PFSK-1 (cell line): ENCODE results near the gene VENTX.

Source experiments
- FOXP2 ChIP-seq: optimal IDR thresholded peaks from 2 replicates; pipeline ENCODE3; 2011; ENCODE audit warnings: borderline replicate concordance, control low read depth, inconsistent platforms; ENCODE audit not compliant: insufficient read depth; ENCODE audit errors: extremely low read length, extremely low read depth
- POLR2AphosphoS5 ChIP-seq: IDR thresholded peaks from 2 replicates; pipeline ENCODE4 v1.6.1; 2012; ENCODE audit warnings: low read depth, mild to moderate bottlenecking, control low read depth, low read length, moderate library complexity
- REST ChIP-seq, 2 experiments: IDR thresholded peaks; 2 replicates each; pipeline versions ENCODE4 v1.6.1 to v1.8.0; 2011 to 2012; ENCODE audit warnings: low read depth in 2 of 2, low read length in 2 of 2, control low read depth in 1 of 2, inconsistent platforms in 1 of 2, mild to moderate bottlenecking in 1 of 2, moderate library complexity in 1 of 2; ENCODE audit not compliant: insufficient read depth in 1 of 2
- SIN3A ChIP-seq: IDR thresholded peaks from 2 replicates; pipeline ENCODE4 v1.6.1; 2012; ENCODE audit warnings: mild to moderate bottlenecking, low read length, moderate library complexity, borderline replicate concordance; ENCODE audit not compliant: insufficient read depth
- TAF1 ChIP-seq: IDR thresholded peaks from 2 replicates; pipeline ENCODE4 v1.6.1; 2012; ENCODE audit warnings: low read length, control low read depth, borderline replicate concordance; ENCODE audit not compliant: insufficient read depth

GRCh38 chr10:133236401-133237240, 1.0 kb upstream of the VENTX start:
- TF ChIP-seq REST (IDR thresholded peaks at IDR 0.05; ENCODE audit: insufficient read depth in 1 of 2, low read depth in 2 of 2, low read length in 2 of 2) = no peak
- TF ChIP-seq TAF1 = no peak
- no peak for TF ChIP-seq POLR2AphosphoS5
- no peak for TF ChIP-seq SIN3A
- no peak for TF ChIP-seq FOXP2
